GM19238 (cell line): Measurements from ENCODE around the gene PSTPIP2.
A peak's percentile ranks its signal among the peaks of the same experiment; 100 is the strongest.
"Not testable (repeated sequence)": the region's sequence is repeated elsewhere in the genome, so short reads cannot be mapped to it uniquely, and the experiment has no call there.

Source experiments
- DNase-seq: peaks from one replicate; pipeline ENCODE4 v3.0.0; 2011; ENCODE audit warnings: low spot score; ENCODE audit not compliant: insufficient read length

Gene PSTPIP2

DNA sequence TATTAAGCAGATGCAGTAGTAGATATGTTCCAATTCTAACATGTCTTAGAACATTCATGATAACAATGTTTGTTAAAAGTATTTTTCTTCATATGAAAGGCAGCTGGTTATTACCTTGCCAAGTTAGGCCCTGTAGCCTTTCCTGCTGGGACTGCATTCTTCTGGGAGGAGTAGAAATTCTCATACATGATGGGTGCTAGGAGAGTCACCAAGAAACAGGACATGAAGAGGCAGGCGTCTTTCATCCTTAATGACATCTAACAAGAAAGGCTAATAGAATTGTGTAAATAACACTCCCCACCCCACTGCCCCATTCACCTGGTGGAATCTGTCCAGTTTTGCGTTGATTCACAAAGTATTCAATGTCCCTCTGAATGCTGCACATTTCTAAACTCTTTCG lies 80.3 kb downstream of the PSTPIP2 start:
- no peak for DNase-seq

DNA sequence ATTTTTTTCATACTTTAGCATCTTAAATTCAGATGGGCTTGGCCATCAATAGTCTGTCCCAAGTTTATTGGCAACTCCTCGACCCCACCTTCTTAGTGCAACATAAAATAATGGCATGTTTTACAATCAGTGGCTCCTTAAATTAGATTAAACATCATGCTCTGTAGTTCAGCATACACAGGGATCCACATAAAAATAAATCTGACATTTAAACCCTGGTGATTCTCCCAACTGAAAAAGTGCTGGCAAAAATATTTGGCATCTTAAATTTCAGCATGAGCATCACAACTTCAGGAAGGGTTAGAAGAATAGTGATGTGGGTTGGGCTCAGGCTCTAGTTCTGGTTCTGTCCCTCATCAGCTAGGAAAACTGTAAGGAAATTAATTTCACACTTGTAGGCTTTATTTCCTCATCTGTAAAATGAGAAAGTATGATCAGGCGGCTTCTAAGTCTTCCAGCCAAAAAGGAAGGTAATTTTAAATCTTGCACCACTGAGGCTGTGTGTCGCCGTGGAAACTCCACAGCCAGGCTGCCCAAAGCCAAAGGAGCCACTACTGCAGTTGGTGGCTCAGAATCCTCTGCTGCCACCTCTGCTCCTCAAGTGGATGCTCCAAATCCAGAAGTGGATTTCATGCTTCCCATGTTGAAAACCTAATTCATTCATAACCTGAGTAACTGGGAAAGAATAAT lies 87.4 kb downstream of the PSTPIP2 start:
- DNase-seq: no peak

DNA sequence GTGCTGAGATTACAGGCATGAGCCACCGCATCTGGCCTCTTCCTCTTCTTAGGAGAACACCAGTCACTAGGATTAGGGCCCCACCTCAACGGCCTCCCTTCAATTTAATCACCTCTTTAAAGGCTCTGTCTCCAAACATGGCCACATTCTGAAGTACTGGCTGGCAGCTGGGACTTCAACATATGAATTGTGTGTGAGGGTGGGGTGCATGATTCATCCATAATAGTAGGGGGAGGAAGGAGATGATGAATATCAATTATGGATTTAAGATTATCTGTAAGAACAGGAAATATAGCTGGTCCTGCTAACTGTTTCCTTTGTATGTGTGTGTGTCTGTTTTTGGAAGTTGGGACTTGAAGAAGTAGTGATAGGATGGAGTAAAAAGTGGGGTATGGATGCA lies 90.2 kb downstream of the PSTPIP2 start:
- no peak for DNase-seq

DNA sequence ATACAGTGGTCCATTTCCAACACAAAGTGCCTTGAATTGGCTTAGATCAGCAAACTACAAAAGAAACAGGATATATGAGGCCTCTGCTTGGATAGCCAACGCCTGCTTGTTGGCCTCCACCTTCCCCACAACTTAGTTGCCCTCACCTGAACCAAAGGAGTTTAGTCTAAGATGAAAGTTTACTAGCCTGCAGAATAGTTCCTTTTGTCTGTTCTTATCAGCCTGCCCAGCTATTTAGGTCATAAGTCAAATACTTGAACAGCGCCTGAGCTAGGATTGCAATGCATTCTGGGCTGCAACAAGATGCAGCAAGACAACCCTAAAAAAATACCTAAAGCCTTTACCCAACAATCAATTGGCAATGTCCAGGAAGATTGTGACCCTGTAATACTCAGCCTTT lies 91.8 kb downstream of the PSTPIP2 start:
- no peak for DNase-seq

DNA sequence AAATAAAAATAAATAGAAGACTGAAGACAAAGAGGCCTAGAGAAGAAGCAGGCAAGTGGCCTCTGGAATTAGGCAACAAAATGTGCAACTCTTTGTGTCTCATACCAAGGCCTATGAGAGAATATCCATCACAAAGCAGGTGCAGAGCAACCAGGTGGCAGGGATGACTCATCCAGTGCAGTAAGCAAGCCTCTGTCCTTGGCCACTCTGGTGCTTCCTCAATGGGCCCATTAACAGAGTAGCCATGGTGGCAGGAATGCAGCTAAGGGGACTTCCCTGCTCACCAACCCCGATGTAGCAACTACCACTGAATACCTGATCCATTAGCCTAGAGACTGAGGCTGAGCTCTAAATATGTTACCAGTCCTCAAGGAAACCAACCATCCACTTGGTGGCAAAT lies 94.0 kb downstream of the PSTPIP2 start:
- DNase-seq: no peak

DNA sequence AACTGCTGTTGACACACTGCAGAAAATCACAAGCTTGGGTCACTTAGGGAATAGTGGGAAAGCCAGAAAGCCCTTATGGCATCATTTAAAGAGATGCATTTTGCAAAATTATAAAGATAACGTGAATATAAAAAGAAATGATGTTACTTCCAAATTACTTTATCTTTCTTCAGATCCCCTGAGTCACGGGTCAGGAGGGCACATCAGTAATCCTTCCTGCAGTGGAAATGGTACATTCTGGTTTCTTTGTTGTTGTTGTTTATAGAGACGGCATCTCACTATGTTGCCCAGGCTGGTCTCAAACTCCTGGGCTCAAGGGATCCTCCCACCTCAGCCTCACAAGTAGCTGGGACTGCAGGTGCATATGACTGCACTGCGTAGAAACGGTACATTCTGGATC lies 95.1 kb downstream of the PSTPIP2 start:
- DNase-seq: no peak

DNA sequence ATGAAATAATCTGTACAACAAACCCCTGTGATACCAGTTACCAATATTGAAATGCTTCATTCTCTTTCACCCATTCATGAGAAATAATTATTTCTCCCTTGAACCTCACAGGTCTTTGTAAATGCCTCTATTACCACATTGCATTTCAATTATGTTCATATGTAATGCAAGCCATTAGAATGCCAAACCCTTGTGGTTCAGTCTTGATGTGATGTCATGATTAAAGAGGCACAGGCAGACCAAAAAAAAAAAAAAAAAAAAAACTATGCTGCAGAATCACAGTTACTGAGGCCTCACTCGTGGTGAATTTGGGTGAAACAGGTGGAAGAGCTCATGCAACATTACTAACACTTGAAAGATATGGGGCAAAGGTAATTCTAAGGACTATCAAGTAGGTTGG lies 95.5 kb downstream of the PSTPIP2 start:
- DNase-seq: no peak

DNA sequence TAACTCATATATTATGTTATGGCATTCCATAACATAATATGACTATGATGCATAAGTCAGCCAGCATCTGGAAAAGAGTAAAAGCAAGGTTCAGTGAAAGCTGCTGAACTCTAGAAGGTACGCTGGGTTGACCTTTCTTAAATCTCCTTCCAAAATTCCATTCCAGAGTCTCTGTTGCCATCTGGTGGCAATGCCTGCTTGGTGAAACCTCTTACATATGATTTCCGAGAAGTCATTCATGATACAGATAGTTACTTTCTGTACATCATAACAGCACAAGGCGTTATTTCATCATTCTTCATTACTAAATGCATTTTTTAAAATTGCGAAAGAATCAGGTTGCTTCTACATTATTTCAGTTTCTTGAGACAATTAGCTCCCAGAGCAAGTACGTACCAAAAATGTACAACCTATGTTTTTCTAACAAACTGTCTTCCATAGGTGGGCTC lies 97.9 kb downstream of the PSTPIP2 start:
- no peak for DNase-seq

DNA sequence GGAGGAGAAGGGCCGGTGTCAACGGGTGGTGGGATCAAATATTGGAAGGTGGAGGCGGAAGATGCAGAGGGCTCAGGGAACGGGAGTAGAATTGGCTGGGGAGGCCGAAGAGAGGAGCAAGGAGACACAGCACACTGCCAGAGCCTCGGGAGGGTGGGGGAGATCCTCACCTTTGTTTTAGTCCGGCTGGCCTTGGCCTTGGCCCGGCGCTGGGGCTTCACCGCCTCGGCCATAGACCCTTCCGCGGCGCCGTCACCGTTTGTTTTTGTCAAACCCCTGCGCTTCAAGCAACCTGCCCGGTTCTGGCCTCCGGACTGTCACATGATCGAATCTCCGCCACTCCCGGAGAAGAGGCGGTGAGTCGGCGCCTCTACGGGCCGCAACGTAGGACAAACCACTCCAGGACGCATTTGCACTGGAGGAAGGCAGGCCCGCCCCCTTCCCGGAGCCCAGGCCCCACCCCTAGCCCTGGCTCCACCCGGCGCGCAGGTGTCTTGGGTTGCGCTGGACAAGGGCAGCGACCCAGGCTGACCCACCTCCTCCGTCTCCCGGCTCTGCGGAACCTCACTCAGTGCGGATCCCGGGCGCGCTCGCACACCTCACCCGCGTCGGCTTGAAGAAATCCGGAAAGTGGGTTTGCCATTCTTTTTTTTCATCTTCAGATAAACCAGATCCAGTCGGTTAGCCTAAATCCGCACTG lies 104.9 kb downstream of the PSTPIP2 start, which contains the start of gene EPG5:
Gene EPG5, minus strand, starts transcription at position 323 of the 700 bp plus-strand sequence. Its CDS starts 90 bp downstream, at position 233.
- peak; percentile 87 for DNase-seq

DNA sequence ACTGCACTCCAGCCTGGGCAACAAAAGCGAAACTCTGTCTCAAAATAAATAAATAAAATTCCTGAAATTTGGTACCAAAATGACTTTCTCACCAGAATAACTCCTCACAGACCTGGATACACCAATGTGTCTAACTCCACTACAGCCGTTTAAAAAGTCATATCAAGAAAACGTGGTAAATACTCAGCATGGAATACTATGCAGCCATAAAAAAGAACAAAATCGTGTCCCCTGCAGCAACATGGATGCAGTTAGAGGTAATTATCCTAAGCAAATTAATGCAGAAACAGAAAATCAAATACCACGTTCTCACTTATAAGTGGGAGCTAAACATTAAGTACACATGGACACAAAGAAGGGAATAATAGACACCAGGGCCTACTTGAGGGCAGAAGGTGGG lies 107.1 kb downstream of the PSTPIP2 start:
- not testable (repeated sequence) for DNase-seq

DNA sequence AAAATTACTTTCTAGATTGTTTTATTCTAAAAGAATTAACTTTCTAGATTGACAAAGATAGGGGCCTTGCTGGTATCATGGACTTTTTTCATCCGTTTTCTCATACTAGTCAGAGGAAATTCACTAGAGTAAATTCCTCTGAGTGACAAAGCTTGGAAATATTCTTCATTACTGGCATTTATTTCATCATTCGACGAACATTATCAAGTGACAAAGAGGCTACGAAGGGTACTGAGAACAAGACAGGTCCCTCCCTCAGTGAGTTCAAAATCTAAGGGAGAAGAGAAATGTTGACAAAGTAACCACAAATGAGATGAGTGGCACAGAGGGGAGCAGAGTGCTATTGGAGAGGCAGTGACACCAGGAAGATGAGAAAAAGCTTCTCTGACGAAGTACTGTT lies 109.2 kb downstream of the PSTPIP2 start:
- no peak for DNase-seq

DNA sequence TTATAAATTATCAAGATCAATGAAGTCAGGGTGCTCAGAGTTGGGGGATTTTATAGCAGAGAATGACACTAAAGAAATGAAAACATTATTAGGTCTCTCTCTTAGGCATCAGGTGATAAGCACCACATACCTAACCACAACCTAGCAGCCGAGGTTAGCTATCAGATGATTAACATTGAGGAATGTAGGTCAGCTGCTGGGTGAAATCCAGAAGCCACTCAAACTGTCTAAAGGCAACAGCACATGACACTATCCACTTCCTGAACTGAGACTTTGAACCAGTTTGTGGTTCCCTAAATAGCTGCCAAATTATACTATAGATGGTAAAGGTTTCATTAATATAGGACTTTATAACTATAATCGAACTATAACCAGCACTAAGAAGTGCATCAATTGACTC lies 109.6 kb downstream of the PSTPIP2 start:
- no peak for DNase-seq

DNA sequence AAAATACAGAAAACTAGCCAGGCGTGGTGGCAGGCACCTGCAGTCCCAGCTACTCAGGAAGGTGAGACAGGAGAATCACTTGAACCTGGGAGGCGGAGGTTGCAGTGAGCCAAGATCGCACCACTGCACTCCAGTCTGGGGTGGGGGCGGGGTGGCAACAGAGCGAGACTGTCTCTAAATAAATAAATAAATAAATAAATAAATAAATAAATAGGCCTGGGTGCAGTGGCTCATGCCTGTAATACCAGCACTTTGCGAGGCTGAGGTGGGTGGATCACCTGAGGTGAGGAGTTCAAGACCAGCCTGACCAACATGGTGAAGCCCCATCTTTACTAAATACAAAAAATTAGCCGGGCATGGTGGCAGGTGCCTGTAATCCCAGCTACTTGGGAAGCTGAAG lies 112.6 kb downstream of the PSTPIP2 start:
- not testable (repeated sequence) for DNase-seq

DNA sequence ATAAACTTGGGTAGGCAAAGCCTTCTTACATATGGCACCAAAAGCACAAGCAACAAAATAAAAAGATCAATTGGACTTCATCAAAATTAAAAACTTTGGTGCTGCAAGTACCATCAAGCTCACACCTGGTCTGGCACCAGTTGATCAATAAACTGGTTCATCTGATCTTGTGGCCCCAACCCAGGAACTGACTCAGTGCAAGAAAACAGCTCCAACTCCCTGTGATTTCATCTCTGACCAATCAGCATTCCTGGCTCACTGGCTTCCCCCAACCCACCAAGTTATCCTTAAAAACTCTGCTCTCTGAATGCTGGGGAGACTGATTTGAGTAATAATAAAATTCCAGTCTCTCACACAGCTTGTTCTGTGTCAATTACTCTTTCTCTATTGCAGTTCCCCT lies 113.3 kb downstream of the PSTPIP2 start:
- DNase-seq: no peak

DNA sequence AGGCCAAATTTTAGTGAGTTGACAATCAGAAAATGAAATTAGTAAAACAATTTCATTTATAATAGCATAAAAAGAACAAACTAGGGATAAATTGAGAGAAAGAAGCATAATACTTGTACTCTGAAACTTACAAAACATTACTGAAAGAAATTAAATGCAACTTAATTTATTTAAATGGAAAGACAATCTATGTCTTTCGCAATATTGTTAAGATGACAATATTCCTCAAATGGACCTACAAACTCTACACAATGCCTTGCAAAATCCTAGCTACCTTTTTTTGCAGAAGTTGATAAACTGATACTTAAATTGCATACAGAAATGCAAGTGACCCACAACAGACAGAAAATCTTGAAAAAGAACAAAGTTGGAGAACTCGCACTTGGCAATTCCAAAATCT lies 114.0 kb downstream of the PSTPIP2 start:
- DNase-seq: no peak

DNA sequence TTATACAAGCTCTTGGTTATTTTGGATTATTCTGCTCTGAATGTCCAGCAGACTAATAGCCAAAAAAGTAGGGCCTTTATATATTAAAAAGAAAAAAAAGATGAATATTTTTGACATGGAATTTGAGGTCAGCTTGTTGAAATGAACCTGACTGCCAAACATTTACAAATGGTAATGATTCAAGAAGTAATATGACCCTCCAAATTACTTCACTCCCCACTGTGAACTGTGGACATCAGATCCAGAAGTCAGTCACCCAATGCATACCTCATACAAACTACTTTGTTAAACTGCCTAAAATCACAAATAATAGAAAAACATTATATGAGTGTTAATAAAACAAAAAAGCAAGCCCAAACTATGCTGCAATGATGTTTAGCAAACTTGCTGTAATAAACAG lies 115.0 kb downstream of the PSTPIP2 start:
- DNase-seq: no peak

DNA sequence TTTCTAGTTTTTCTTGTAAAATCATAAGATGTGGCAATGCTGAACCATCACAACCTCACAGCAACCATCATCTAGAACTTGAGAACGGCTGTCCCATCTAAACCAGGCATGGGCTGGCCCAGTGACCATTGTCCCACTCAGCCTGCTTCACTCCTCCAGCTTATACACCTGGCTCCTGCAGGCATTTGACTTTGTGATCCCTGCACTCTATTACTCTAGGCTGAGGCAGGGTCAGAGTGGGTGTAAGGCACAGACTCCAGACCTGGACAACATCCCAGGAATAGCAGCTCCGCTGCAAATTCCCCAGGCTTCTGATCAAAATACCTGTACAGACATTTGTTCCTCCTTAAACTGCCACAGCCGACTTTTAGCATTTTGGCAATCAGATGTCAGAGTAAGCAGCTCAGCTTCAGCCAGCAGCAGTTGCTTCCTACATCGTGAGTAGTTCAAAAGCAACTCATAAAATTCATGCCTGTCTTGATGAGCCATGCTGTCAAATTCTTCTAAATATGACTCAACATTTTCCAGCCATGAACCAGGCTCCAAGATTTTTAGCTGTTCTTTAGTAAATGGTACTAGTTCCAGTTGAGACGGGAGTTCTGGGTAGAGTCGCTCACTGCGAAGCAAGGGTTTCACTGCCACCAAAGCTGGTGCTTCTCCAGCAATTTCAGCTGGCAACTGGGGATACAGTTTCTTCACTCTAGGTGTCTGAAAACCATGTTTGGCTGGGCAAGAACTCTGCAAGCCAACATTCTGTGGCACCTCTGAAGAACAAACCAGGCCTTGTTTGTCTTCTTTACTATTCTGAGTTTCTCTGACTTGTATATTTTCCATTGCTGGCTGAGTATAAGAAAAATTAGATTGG lies 117.8 kb downstream of the PSTPIP2 start:
- no peak for DNase-seq

DNA sequence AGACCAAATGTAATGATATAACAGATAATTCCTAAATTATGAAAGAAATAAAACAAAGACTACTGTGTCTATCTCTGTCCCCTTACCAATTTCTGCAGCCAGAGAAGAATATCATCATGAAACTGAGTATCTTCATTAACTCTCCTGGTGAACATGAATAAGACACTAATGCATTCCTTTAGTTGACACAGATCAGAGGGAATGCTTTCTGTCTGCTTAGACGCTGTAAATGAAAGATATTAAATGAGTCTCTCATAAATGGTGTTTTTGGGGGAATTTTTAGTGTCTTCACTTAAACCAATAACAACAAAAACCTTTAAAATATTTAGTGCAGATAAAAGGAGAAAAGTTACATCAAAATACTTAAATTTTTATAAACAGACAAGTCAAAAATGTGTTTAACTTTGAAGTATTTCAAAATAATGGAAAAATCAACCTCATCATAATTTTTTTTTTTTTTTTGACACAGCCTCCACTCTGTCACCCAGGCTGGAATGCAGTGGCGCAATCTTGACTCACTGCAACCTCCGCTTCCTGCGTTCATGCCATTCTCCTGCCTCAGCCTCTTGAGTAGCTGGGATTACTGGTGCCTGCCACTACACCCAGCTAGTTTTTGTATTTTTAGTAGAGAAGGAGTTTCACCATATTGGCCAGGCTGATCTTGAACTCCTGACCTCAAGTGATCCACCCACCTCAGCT lies 120.9 kb downstream of the PSTPIP2 start:
- DNase-seq: no peak

DNA sequence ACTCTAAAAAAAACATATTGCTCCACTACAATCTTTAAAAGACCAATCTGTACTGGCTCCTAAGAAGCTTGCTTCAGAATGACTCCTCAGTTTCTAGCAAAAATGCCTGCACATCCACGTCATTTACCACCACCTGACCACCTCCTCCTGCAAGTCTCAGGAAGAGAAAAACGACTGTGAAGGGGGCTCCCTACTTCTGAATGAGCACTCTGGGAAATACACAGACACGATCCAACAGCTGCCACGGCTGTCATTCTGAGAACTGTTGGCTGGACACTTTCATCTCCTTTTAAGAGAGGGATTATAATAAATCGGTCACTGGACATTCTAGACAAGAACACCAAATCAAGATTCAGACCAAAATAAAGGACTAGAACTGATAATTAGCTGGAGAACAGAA lies 126.4 kb downstream of the PSTPIP2 start:
- no peak for DNase-seq

DNA sequence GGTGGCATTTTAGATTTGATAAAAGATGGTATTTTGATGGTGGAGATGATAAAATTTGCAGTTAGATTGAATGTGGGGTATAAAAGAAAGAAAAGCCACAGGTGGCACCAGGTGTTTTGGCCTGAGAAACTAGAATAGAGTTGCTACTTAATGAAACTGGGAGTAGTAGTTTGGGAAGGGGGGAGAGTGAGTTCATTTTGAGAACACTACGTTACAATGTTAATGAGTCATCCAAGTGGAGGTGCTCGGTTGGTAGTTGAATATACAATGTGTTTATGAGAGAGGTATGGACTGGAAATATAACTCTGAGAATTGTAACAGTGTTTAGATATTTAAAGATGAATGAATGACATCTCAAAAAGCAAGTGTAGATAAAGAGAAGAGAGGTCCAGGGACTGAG lies 131.3 kb downstream of the PSTPIP2 start:
- no peak for DNase-seq

DNA sequence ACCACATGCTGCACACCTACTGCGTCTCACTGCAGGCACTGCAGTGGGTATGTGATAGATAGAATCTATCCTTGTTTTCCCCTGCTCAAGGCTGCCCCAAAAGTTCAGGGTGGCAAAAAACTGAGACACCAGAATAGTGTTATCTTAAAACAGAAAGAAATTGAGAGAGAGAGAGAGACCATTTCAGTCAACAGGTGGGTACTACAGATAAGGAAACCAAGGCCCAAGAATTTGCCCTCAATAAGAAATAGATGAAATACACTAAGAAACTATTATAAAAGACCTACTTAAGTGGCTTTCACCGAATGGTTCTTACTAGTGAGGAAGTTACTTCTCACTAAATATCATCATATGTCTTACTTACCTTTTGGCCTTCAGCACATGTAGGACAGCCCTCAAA lies 132.8 kb downstream of the PSTPIP2 start:
- no peak for DNase-seq
